Stimulated activated CD8-positive, alpha-beta memory T cell treated with anti-CD3 and anti-CD28 coated beads, Interleukin-7, amount 100 ng/mL, for 1 hour (primary cell): ENCODE results near the gene TTC5.
"Not testable (repeated sequence)": the region's sequence is repeated elsewhere in the genome, so short reads cannot be mapped to it uniquely, and the experiment has no call there.

Experiments
- DNase-seq, 2 donors: peaks; one replicate each; pipeline ENCODE4 v3.0.0-alpha.2; 2020; ENCODE audit warnings: low read depth in 2 of 2

The TTC5 gene

DNA sequence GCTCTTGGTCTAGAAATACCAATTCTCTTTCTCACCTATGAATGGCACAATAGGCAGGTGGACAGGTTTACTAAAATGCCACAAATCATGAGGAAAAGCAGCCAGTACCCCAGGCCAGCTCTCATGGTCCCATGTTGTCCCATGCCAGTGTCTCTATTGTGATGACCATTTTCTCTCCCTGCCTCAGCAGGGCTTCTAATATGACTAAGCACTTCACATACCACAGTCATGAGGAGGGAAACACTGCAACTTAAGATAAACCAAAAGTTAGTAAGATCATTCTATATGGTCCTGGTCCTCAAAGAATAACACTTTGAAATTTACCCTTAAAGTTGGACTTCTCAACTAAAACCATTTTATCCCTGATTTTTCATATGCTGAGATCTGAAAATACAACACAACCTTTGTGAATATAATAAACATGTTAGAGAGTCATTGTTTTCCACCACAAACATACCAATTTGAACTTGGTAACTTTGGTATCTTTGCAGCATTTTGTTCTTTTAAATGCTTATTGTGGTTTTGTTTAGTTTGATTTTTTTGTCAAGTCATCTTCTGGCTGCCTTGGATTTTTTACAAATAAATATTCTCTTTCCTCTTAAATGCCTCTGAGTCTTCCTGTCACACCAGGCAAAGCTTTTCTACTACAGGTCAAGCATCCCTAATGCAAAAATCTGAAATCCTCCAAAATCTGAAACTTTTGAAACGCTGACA lies 3.6 kb downstream of the TTC5 start:
- DNase-seq = no peak

DNA sequence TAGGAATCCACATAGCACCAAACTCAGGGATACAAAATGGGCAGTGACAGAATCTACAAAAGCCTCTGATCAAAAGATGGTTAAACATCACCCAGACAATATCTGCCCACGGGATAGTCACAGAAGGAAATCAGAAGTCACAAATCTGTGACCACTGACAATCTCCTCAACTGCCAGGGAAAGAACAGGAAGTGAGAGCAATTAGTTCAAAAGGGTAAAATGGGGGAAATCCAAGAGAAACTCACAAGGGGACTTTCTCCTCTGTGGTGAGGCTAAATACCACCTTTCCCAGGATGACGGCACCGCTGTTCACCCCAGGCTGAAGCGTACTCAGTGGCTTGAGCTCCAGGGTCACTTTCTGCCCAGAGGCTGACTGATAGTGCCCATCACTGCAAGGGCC lies 10.7 kb downstream of the TTC5 start:
- no peak for DNase-seq

DNA sequence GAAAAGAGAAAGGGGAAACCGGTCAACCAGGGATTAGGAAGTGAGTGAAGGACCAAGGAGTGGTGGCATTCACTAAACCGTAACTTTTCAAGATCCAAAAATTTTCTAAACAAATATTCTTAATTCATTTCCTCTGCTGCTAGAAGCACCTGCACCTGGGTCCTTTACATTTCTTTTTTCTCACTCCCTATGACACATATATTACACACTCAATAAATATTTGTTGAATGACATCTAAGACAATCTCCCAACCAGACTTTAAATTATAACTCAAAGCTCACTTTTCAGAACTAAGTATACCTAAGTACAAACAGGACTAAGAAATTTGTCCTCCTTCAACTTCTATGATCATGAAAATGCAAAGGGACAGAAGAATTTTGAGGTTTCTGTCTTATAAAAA lies 11.1 kb downstream of the TTC5 start:
- DNase-seq = no peak

DNA sequence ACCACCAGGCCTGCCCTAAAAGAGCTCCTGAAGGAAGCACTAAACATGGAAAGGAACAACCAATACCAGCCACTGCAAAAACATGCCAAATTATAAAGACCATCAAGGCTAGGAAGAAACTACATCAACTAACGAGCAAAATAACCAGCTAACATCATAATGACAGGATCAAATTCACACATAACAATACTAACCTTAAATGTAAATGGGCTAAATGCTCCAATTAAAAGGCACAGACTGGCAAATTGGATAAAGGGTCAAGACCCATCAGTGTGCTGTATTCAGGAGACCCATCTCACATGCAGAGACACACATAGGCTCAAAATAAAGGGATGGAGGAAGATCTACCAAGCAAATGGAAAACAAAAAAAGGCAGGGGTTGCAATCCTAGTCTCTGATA lies 23.8 kb downstream of the TTC5 start:
- not testable (repeated sequence) for DNase-seq

DNA sequence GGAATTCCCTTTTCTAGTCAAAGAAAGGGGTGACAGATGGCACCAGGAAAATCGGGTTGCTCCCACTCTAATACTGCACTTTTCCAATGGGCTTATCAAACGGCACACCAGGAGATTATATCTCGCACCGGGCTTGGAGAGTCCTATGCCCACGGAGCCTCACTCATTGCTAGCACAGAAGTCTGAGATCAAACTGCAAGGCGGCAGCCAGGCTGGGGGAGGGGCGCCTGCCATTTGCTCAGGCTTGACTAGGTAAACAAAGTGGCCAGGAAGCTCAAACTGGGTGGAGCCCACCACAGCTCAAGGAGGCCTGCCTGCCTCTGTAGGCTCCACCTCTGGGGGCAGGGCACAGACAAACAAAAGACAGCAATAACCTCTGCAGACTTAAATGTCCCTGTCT lies 25.5 kb downstream of the TTC5 start:
- DNase-seq = not testable (repeated sequence)

DNA sequence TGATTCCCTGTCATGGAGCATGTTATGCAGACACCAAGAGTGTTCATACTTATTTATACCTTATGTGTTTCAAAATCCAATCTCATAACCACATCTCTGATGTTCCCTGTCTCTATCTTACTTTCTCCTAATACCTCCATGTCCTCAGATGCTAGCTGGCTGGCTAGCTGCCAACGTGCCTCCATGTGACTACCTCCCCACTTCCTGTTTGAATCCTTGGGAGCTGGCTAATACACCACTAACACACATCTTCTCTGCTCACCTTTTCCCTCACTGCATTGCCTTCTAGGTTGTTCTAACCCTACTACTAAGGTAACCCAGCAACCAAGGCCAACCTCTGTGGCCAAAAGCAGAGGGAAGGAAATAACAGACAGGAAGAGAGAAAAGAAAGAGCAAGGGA lies 27.3 kb downstream of the TTC5 start:
- no peak for DNase-seq

DNA sequence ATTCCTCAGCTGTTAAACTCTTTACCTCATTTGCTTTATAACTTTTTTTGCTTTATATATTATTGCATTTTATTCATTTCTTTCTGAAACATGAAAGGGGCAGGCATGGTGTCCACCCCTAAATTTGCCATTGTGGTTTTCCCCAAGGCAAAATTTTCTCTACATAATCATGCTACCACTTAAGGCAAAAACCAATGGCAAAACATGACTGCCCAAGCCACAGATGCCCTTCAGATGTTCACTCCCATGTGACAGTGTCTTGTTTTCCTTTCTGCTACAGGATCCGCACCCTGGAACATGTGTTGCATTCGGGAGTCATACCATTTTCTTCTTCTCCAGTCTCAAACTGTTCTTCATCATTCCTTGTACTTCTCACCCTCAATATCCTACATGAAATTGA lies 28.3 kb downstream of the TTC5 start:
- no peak for DNase-seq

DNA sequence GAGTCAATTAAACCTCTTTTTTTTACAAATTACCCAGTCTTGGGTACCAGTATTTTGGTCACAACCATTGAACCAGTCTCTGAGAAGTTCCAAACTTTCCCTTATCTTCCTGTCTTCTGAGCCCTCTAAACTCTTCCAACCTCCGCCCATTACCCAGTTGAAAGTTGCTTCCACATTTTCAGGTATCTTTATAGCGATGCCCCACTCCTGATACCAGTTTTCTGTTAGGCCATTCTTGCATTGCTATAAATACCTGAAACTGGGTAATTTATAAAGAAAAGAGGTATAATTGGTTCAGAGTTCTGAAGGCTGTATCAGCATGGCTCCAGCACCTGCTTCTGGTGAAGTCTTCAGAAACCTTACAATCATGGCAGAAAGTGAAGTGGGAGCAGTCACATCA lies 31.7 kb downstream of the TTC5 start:
- no peak for DNase-seq

DNA sequence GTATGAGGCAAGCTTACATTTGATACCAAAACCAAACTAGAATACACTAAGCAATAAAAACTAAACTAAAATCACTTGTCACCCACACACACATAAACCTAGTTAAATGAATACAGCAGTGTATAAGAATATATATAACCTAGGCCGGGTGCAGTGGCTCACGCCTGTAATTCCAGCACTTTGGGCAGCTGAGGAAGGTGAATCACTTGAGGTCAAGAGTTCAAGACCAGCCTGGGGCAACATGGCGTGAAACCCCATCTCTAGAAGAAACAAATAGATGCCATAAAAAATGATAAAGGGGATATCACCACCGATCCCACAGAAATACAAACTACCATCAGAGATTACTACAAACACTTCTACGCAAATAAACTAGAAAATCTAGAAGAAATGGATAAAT lies 41.4 kb downstream of the TTC5 start:
- not testable (repeated sequence) for DNase-seq

DNA sequence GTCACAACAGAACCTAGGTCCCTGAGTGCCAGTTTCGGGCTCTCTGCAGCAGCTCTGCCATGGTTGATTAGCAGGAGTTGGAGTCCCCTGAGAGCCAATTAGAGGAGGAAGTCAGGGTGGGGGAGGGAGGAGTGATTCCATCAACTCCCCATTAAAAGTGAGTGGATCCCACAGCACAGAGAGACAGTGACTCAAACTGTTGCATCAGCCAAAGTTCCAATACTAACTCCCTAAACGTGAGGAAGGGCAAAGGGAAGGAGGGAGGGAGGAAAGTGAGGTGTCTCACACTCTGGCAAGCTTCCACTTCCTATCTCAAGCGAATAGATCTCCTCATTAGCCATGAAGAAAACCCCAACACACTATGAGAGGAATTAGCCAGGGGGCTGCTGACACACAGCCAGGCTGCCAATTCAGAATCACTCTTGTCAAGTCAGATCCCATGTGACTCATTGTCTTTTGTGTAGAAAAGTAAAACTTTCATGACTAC lies 43.1 kb downstream of the TTC5 start:
- no peak for DNase-seq

DNA sequence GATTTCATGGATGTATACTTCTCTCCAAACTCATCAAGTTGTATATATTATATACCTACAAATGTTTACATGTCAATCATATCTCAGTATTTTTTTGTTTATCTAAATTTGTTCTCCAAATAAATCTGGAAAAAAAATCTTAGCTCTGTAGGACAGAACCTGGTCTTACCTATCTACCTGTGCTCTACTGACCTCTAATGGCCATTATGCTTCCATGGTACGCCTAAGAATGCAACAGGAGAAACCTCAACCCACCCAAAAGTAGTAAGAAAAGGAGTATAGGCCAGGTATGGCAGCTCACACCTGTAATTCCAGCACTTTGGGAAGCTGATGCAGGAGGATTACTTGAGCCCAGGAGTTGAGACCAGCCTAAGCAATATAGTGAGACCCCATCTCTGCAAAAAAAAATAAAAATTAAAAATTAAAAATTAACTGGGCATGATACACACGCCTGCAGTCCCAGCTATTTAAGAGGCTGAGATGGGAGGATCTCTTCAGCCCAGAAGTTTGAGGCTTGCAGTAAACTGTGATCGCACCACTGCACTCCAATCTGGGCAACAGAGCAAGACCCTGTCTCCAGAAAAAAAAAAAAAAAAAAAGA lies 58.0 kb downstream of the TTC5 start:
- DNase-seq = no peak
